Skin epidermis (tissue), 12 donors: Measurements from ENCODE around the gene TBC1D19.

Source experiments
- H3K27ac ChIP-seq, 21 experiments: fragments of 200-600 bp; sonication (generic) in 11 of 21; one replicate each; pipeline ENCODE4 v1.5.0; 2020; ENCODE audit warnings: mild to moderate bottlenecking in 3 of 21, inconsistent platforms in 2 of 21, moderate library complexity in 2 of 21
- H3K4me3 ChIP-seq, 7 experiments: fragments of 200-600 bp; sonication (generic) in 2 of 7; one replicate each; pipeline ENCODE4 v1.5.0; 2020; ENCODE audit warnings: inconsistent platforms in 2 of 7, mild to moderate bottlenecking in 2 of 7, moderate library complexity in 1 of 7

TBC1D19 gene

DNA sequence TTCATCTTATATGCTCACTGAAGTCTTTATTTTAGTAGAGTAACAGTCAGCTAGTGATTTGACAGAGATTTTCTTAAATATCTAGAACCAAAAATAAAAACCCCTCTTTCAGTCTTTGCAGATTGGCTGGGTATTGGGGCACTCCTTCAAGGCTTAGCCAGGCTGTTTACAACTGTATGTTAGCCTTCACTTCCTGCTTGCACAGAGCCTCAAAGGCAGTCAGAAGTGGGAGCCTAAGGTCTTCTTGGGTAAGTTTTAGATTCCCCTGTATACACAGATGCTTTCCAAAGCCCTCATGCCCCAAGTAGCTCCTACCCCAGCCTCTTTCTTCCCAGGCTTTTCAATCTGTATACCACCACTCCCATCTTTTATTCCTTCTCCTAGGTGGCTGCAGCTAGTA is 140.7 kb downstream of the TBC1D19 start:
- Histone ChIP-seq H3K27ac (no peak overlapping the region), H3K4me3 (no peak overlapping the region)

DNA sequence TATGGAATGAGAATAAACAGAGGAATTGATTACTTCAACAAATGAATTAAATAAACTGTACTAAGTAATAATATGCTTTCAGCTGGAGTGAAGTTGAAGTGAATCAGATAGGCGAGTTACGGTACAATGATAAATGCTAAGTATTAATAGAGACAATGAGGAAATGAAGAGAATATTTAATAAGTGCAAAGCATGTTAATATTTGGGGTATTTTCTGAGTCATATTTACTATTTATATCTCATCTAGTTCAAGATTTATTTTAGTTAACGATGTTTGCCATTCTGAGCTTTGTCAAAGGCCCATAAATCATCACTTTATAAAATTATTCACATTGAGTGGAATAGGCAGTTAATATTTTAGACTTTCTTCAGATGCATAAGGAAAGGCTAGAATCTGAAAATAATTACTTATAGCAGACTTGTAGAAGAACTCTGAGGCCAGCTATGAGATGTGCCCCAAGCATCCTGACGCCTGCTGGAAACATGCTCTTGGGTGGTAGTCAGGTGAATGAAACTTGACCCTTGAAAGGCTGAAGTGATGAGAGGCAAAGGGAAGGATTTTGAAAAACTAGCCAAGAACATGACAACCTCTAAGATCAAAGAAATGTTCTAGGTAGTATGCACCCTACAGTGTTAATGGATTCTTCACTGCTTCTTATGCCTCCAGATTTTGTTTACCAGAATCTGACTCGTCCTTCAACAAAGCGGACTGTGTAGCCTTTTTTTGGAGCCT is 142.9 kb downstream of the TBC1D19 start:
- Histone ChIP-seq H3K27ac (no peak overlapping the region), H3K4me3 (no peak overlapping the region)

DNA sequence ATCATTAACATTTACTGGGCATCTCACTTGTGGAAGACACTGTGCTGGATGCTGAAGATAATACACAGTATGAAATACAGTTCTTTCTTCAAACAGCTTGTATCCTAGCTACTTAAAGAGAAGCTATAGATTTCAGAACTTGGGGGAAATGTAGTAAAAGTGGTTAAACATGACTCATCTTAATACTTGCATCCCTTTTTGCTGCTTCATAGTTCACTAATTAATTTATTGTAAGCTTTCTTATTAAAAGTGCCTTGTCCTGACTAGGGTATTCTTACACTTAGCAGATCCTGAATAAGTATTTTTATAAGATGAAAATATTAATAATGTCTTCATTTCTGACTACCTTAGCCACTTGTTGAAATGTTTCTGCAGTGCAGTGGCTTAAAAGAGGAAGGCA is 144.0 kb downstream of the TBC1D19 start:
- Histone ChIP-seq H3K27ac (no peak overlapping the region), H3K4me3 (no peak overlapping the region)

DNA sequence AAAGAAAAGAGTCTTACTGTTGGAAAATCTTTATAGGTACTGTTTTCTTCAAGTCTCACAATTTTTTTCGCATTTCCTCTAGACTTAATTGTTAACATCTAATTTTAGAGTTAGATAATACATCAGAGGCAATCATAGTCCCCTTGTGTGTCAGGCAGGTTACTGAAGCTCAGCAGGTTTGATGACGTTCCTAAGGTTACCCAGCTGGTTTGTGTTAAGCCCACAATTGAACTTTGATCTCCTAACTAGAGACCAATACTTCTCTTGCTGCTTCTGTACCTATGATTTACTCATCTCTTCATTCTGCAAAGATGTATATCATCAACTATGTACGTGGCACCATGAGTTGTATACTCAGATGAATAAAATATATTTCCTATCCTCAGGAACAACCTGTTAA is 145.1 kb downstream of the TBC1D19 start:
- Histone ChIP-seq H3K27ac (no peak overlapping the region), H3K4me3 (no peak overlapping the region)

DNA sequence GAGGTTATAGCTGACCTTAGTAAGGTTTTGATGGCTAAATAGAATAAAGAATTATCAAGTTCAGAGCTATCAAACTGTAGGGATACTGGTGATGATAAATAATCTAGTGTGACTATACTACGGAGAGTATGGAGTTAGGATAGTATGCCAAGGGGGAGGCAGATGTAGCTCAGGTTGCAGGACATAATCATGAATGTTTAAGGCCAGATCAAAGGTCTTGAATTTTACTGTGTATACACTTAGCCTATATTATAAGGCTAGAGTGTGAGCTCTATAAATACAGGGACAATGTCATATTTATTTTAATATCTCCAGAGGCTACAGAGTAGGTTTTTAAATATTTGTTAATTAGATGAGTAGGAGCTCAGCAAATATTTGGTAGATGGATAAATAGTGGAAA is 145.7 kb downstream of the TBC1D19 start:
- no peak overlapping the region for H3K27ac ChIP-seq

DNA sequence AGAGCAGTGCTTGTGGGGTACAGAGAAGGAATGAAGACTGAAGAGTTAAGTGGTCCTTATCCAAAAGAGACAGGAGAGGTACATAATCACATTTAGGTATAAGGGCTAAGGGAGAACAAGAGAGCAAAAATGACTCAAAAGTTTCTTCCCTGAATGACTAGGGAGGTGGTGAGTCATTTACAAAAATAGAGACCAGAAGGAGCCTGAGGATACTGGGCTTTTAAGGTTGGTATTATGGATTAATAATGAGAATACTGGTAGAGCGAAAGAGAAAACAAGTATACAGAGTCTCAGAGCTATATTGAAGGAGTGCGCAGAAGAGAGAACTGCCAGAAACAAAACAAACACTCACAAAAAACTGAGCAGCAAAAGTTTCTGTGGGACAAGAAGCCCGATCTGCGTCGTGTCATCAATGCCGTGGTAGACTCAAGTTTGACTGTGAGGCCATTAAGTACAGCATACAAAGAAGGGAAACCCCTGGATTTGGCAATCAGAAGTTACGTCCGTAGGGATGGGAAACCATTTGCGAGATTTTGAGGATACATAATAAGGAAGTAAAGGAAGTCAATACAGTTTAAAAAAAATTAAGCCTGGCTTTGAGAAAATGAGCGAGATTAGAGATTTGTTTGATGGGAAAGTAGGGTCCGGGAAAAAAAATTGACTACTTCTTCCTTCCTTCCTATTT is 147.6 kb downstream of the TBC1D19 start:
- H3K4me3 ChIP-seq = no peak overlapping the region
- no peak overlapping the region for H3K27ac ChIP-seq

More for the DNA sequence above, 145.7 kb downstream of the TBC1D19 start:
- no peak overlapping the region for H3K4me3 ChIP-seq

DNA sequence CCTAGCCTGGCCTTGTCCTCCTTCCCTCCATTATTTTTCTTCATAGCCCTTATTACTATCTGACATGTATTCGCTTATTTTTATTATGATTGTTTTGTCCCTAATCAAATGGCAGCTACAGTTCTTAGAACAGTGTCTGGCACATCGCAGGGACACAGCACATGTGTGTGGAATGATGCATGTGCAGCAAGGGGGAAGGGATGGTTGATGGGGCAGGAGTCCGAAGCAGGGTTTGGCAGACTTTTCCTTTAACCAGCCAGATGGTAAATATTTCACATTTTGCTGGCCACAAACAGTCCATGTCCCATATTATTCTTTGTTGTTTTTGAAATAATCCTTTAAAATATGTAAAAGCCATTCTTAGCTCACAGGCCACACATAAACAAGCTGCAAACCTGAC is 148.5 kb downstream of the TBC1D19 start:
- H3K4me3 ChIP-seq = no peak overlapping the region

DNA sequence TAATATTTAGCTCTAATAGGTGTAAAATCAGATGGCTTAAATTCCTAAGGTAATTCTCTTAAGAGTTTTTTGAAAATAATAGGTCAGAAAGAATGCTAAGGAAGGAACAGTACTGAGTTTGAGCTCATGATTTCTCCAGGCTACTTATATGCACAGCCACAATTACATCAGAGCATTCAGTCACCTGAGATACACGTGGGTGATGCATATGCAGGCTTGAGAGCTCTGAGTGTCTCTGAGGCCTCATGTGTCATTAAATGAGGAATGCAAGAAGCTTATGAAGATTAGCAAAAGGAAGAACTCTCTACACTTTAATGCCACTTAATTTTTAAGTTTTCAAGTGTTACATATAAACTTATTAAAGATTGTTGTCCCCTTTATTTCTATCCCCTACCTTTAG is 152.7 kb downstream of the TBC1D19 start:
- no peak overlapping the region for H3K27ac ChIP-seq
- H3K4me3 ChIP-seq = no peak overlapping the region

More for the DNA sequence above, 148.5 kb downstream of the TBC1D19 start:
- H3K27ac ChIP-seq = no peak overlapping the region

DNA sequence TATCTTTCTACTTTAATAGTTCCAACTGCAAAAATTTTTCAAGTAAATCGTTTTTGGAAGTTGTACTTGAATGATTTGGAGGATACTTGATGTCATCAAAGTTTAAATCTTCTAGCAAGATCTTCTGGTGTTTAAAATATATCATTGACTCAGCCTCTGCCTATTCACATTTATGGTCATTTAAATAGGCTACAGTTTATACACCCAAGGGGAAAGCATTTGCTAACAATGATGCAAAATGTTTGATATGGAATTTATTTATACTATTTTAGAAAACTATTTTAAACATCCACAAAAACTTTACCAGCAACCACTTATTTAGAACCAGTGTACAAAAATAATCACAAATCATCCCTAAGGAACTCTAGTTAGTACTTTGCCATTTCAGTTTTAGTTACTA is 153.5 kb downstream of the TBC1D19 start:
- Histone ChIP-seq H3K27ac (no peak overlapping the region), H3K4me3 (no peak overlapping the region)

DNA sequence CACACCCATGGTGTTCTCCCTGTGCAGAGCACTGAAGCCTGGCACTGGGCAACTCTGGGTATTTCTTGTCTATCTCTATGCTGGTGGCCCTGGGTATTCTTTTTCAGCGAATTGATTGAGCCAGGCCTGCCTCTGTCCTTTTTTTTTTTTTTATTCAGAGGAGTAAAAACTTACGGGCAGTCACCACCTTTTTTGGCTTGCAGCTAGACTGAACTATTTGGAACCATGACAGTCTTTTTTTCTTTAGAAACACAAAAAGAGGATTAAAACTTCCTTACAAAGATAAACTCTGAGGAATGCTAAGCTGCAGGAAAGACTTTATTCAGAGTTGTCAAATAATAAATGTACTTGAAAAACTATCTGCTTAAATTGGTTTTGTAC is 157.6 kb downstream of the TBC1D19 start:
- H3K4me3 ChIP-seq = no peak overlapping the region
- peak overlapping the region in 1 of 21 experiments; percentile 18 for H3K27ac ChIP-seq

DNA sequence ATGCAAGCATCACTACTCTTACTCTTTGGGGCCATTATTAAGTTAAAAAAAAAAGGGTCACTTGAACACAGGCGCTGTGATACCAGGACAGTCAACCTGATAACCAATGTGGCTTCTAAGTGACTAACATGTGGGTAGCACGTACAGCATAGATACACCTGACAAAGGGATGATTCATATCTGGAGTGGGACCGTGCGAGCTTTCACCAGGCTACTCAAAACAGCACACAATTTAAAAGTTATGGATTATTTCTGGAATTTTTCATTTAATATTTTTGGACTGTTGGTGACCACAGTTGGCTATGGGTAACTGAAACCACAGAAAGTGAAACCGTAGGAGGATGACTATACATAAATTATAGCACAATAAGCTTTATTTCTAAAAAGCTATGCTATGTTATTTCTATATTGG is 162.9 kb downstream of the TBC1D19 start:
- no peak overlapping the region for H3K27ac ChIP-seq
- no peak overlapping the region for H3K4me3 ChIP-seq

DNA sequence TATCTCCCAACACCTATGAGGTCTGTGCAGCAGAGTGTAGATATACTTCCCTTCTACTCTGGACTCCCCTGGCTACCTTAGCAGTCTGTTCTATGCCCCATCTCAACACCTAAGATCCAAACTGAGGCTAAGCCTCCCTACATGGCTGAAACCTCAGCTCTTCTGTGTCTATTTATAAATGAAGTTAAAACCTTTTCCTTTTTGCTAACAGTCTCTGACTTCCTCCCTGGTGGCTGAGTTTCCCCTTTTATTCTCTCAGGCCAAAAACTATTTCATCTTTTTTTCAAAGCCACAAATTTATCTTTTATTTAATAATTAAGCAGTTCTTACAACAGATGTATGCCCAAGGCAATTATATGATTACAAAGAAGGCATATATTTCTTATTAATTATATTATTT is 164.9 kb downstream of the TBC1D19 start:
- no peak overlapping the region for H3K27ac ChIP-seq
- no peak overlapping the region for H3K4me3 ChIP-seq

DNA sequence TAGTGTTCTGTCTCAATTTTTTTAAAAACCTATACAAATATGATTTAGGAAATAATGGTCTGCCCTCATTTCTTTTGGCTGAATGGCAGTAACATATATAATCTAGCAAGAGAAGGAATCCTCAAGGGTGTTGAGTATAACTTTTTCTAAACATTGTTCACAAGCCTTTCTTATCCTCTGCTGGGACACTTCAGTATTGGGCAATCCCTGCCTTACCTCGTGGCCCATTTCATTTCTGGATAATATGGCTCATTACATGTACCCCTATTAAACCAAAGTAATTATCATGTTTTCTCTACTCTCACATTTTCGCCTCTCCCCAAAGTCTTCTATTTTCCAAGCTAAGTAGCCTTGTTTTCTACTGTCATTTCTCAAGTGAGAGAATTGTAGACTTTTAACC is 166.0 kb downstream of the TBC1D19 start:
- no peak overlapping the region for H3K27ac ChIP-seq

DNA sequence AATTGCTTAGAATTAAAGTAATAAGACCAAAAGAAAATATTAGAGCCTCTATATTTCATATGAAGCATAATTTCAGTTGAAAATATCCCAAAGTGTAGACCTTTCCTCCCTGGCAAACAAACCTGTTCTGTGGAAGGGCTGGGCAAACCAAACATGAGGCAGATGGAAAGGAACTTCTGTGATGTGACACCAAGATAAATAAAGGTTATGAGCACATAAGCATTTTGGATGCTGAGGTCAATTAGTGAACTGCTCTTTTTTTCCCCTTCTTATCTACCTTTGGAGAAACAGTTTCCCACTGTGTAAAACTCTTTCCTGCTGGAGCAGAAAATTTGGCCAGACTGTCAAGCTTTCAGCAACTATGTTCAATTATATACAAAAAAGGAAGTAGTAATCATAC is 167.1 kb downstream of the TBC1D19 start:
- no peak overlapping the region for H3K4me3 ChIP-seq
- no peak overlapping the region for H3K27ac ChIP-seq

More for the DNA sequence above, 166.0 kb downstream of the TBC1D19 start:
- no peak overlapping the region for H3K4me3 ChIP-seq

DNA sequence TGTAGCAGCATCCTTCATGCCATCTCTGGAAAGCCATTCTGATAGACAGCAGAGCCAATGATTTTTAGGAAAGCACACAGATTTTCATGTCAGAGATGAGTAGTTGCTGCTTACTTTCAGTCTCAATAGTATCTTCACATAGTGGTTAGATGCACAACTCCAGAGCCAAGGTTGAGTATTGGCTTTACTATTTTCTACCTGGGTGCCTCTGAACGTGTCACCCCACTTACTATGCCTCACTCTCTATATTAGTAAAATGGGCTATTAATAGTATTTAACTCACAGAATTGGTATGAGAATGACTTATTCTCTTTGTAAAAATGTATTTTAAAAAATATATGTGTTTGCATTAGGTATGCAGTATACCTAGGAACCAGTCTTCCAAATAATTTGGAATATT is 168.0 kb downstream of the TBC1D19 start:
- H3K4me3 ChIP-seq = no peak overlapping the region

DNA sequence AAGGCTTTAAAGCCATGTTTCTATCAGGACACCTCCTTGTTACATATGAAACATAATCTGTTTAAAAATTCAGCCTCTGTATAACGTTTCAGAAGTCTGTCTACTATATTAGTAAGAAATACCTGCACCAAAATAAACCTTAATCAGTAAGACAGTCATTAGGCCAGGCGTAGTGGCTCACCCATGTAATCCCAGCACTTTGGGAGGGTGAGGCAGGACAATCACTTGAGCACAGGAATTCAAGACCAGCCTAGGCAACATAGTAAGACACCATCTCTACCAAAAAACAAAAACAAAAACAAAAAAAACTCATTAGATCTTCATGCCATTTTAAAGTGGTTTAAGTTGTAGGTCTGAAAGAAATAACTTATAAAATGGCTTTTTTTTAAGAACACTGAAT is 169.3 kb downstream of the TBC1D19 start:
- H3K4me3 ChIP-seq = no peak overlapping the region
- no peak overlapping the region for H3K27ac ChIP-seq

More for the DNA sequence above, 168.0 kb downstream of the TBC1D19 start:
- no peak overlapping the region for H3K27ac ChIP-seq

DNA sequence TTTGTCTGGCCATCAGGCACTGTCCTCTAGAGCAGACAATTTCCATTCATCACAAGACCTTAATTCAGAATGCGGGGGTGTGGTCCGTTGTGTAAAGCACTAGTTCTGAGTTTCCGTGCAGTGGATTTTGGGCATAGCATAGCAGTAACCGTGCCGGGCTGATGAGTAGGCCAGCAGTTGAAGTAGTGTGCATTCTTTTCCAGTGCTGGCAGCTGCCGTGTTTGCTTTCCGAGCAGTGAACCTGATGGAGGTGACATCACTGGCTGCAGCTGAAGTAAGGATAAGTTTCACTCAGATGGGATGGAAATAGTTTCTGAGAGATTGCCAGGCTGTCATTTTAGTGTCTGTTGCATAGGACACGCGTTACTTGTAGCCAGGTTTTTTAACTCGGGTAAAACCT is 169.7 kb downstream of the TBC1D19 start:
- Histone ChIP-seq H3K27ac (no peak overlapping the region), H3K4me3 (no peak overlapping the region)

DNA sequence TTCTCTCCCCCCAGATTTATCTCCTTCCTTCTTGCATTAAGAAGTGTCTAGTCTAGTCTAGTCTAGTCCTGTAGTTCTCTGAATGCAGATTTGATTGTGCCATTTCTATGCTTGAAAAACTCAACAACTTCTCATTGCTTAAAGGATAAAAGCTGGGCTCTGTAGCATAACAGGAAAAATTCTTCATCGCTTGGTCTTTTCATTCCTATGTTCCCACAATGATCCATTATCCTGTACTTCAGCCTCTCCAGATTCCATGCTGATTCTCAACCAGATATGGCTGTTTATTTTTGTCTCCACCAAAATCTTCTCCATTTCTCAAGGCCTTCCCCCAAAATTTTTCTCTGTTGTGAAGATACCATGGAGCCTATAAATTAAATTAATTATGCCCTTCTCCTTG is 173.9 kb downstream of the TBC1D19 start:
- Histone ChIP-seq H3K4me3 (no peak overlapping the region), H3K27ac (no peak overlapping the region)

DNA sequence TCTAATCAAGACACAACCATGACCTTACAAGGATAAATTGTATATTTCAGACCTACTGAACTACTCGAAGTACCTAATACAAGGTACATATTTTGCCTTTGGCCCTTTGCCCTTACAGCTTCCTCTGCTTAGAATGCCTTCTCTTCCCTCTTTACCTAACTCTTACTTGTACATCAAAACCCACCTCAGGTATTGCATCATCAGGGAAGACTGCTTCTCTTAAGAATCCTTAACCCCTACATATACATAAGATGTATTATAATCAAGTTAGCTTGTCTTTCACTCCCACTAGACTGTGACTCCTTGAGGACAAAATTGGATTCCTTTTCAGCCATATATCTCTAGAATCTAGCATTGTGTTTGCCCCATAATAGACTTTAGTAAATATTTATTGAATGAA is 175.0 kb downstream of the TBC1D19 start:
- no peak overlapping the region for H3K27ac ChIP-seq
- H3K4me3 ChIP-seq = no peak overlapping the region

DNA sequence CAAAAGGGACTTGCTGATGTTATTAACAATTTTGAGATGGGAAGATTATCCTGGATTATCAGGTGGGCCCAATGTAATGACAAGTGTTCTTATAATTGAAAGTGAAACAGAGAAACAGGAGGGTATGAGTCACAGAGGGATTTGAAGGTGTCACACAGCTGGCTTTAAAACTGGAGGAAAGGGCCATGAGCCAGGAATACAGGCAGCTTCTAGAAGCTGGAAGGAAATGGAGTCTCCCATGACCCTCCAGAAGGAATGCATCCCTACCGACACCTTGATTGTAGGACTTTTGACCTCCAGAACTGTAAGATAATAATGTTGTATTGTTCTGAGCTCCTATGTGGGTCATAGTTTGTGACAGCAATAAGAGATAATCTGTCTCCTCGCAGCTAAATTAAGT is 178.8 kb downstream of the TBC1D19 start:
- H3K4me3 ChIP-seq = no peak overlapping the region

DNA sequence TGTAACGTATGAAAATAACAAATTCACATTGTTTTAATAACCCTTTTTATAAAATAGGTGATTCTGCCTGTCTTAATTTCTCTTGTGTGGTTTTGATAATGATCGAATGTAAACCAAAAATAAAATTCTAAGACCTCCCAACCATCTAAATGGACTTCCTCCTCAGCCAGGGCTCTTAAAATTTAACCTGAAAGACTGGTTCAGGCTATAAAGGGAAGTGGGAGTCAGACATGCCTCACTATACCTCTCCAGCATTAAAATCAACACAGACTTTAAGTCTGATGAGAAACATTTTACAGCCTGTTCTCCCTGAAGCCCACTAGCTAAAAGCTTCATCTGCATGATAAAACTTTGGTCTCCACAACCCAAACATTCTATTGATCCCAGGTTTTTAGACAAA is 179.2 kb downstream of the TBC1D19 start:
- Histone ChIP-seq H3K4me3 (no peak overlapping the region), H3K27ac (no peak overlapping the region)

More for the DNA sequence above, 178.8 kb downstream of the TBC1D19 start:
- H3K27ac ChIP-seq = no peak overlapping the region

DNA sequence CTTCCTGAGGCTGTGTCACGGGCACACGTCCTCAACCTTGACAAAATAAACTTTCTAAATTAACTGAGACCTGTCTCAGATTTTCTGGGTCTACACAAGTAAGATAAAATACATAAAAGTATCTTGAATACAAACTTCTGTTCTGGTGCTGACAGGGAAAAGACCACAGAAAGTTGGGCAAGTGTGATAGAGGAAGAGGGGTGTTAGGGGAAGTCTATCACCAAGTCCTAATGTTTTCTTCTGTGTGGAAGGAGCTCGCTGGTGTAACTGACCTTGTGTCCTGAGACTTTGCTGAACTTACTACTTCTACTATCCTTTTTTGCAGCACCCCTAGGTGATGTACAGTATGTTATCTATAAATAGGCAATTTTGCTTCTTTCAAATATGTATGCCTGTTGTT is 179.8 kb downstream of the TBC1D19 start:
- H3K4me3 ChIP-seq = no peak overlapping the region
- no peak overlapping the region for H3K27ac ChIP-seq
